HG02970 (cell line): ENCODE data around the gene CES1.
"Not testable (repeated sequence)": the region's sequence is repeated elsewhere in the genome, so short reads cannot be mapped to it uniquely, and the experiment has no call there.

Source experiments
- ATAC-seq: cut with Tn5 transposase; IDR thresholded peaks from one replicate; pipeline ENCODE4 v1.9.1; 2021; ENCODE audit warnings: mild to moderate bottlenecking, moderate library complexity, moderate number of reproducible peaks; ENCODE audit not compliant: unreplicated experiment, low FRiP score

The CES1 gene

GRCh38 chr16:55805104-55805503 is 27.8 kb downstream of the CES1 start:
- ATAC-seq: not testable (repeated sequence)

GRCh38 chr16:55803681-55804080 is 29.2 kb downstream of the CES1 start:
- not testable (repeated sequence) for ATAC-seq

- not testable (repeated sequence) for ATAC-seq
Measured at GRCh38 chr16:55792934-55793374, 39.9 kb downstream of the CES1 start.

GRCh38 chr16:55791512-55791911 is 41.4 kb downstream of the CES1 start:
- not testable (repeated sequence) for ATAC-seq

GRCh38 chr16:55790240-55790639 is 42.7 kb downstream of the CES1 start:
- ATAC-seq: not testable (repeated sequence)

- ATAC-seq: not testable (repeated sequence)
Measured at GRCh38 chr16:55782793-55783091, 50.2 kb downstream of the CES1 start.

- ATAC-seq: not testable (repeated sequence)
Measured at GRCh38 chr16:55782091-55782792, 50.7 kb downstream of the CES1 start.

- ATAC-seq: not testable (repeated sequence)
Measured at GRCh38 chr16:55781456-55781855, 51.4 kb downstream of the CES1 start.

GRCh38 chr16:55780095-55780407 is 52.8 kb downstream of the CES1 start:
- ATAC-seq: not testable (repeated sequence)

- no peak for ATAC-seq
Measured at GRCh38 chr16:55779402-55780094, 53.3 kb downstream of the CES1 start.

GRCh38 chr16:55778757-55779156 is 54.1 kb downstream of the CES1 start:
- ATAC-seq: no peak

GRCh38 chr16:55775857-55776256 is 57.0 kb downstream of the CES1 start:
- no peak for ATAC-seq

- no peak for ATAC-seq
Measured at GRCh38 chr16:55773859-55774549, 58.9 kb downstream of the CES1 start.

GRCh38 chr16:55765161-55765560 is 67.7 kb downstream of the CES1 start:
- no peak for ATAC-seq

GRCh38 chr16:55760310-55761001 is 72.4 kb downstream of the CES1 start:
- no peak for ATAC-seq

- ATAC-seq: not testable (repeated sequence)
Measured at GRCh38 chr16:55759965-55760309, 73.0 kb downstream of the CES1 start.

GRCh38 chr16:55757595-55758527 is 75.0 kb downstream of the CES1 start:
- not testable (repeated sequence) for ATAC-seq

- no peak for ATAC-seq
Measured at GRCh38 chr16:55756963-55757362, 75.9 kb downstream of the CES1 start.

GRCh38 chr16:55754056-55754455 is 78.8 kb downstream of the CES1 start:
- no peak for ATAC-seq

- ATAC-seq: not testable (repeated sequence)
Measured at GRCh38 chr16:55753145-55753631, 79.7 kb downstream of the CES1 start.
